NOMO-1 treated with DMSO at 0.1 percent for 48 hours (cell line): ENCODE data around the gene MYL5.
A peak's percentile ranks its signal among the peaks of the same experiment; 100 is the strongest.
"Not testable (repeated sequence)": the region's sequence is repeated elsewhere in the genome, so short reads cannot be mapped to it uniquely, and the experiment has no call there.

ENCODE experiments used
- DNase-seq: peaks from one replicate; lab custom pipeline; 2025; ENCODE audit not compliant: unreplicated experiment; lab: John Stamatoyannopoulos, UW

MYL5 gene

DNA sequence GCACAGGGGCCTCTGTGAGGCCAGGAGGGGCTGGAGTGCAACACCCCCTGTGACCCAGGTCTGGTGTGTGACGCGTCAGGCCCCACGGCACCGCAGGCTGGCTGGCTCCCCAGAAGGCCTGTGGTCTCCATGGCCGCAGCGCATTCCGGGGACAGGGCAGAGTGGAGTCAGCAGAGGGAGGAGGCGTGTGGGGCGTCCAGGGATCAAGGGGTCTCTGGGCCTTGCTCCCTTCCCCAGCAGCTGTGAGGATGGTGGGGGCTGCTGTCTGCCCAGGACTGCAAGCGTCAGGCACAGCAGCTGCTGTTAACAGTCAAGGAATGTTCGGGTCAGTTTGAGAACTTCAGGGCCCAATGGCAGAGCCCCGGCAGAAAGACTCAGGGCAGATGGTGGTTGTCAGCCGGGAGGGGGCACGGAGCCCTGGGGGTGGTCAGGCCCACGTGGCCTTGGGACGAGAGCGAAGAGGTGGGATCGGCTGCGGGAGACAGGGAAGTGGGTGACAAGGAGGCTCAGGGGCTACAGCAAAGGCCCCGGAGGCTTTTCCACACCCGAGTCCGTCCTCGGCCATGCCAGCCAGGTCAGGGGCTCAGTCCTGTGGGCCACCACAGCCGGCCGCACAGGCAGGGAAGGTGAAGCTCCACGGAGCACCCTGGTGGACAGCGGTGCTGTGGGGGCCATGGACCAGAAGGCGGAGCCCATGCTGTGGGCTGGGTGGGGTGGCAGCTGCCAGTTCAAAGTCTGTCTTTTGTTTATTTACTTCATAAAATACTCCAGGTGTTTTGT, 49.6 kb downstream of the MYL5 start:
- no peak for DNase-seq

DNA sequence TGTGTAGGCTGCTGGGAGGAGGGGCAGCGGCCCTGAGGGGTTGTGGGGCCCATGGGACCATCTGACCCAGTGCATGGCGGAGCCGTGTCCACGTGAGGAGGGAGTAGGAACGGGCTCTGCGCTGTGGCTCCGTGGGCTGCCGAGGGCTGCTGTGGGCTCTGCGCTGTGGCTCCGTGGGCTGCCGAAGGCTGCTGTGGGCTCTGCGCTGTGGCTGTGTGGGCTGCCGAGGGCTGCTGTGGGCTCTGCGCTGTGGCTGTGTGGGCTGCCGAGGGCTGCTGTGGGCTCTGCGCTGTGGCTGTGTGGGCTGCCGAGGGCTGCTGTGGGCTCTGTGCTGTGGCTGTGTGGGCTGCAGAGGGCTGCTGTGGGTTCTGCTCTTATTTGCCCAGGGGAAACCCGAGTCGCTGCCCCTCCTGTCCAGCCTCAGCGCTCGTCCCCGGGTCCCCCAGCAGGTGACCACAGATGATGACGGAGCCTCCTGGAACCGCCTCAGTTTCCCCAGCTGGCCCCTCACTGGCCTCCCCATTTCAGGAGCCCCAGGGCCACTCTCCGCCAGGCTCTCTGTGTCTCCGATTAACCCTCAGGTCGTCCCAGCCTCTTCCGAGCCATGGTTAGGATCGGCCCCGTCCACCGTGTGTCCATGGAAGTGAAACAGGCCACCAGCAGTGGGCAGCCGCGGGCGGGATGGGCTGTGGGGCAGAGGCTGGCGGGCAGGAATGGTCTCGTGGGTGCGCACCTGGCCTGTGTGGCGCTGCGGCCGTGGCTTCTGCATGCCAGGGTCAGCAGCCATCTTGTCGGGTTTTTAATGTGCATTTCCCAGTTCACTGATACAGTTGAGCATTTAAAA, 51.3 kb downstream of the MYL5 start:
- DNase-seq, result no peak

DNA sequence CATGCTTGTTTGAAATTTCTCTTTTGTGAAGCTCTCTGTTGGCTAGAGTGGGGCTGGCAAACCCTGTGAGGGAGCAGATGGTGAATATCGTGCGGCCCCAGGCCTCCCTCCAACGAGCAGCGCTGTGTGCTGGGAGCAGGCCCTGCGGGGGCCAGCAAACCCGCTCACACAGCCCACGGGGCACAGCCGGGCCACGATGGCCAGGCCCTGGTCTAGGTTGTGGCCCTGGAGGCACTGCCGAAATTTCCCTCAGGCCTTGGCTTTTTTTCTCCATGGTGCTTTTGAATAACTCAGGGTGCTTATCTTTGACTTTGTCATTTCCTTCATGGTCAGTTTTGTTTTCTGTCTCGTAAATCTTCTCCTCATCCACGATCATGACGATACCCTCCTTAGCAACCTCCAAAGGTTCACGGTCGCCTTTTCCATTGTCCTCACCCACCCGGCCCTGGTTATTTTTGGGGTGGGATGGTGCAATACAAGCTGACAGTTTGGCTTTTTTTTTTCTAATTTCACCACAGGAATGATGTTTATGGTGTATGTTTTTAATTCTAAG, 52.0 kb downstream of the MYL5 start:
- DNase-seq, result peak; percentile 47

DNA sequence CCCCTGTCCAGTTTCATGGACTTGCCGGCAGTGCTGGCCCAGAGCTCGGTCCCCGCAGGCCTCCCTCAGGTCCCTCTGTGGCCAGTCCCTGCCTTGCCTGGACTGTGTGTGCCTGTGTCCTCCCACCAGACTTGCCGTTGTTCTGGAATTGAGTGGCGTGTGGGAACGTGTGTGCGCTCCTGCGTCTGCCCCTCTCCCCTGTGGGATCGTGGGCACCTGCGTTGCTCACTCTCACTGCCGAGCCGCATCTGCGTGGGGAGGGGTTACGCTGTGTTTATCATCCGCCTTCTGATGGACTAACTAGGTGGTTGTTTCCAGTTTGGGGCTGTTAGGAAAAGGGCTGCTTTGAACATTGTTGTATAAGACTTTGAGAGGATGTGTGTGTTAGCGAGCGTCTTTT, 52.5 kb downstream of the MYL5 start:
- DNase-seq, result no peak

DNA sequence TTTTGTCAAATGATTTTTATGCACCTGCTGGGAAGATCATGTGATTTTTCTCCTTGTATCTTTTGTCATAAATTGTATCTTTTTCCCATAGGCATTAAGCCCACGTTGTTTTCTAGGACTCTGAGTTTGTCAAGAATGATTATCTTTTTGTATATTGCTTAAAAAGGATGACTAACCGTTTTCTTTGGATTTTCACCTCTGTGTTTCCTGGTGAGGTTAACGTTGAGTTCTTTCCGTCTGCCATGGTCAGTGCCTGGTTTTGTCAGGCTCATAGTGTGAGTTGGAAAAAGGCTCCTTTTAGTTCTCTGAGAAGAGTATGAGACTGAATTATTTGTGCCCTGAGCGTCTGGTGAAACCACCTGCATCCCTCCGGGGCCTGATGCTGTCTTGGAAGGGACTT, 53.2 kb downstream of the MYL5 start:
- no peak for DNase-seq

DNA sequence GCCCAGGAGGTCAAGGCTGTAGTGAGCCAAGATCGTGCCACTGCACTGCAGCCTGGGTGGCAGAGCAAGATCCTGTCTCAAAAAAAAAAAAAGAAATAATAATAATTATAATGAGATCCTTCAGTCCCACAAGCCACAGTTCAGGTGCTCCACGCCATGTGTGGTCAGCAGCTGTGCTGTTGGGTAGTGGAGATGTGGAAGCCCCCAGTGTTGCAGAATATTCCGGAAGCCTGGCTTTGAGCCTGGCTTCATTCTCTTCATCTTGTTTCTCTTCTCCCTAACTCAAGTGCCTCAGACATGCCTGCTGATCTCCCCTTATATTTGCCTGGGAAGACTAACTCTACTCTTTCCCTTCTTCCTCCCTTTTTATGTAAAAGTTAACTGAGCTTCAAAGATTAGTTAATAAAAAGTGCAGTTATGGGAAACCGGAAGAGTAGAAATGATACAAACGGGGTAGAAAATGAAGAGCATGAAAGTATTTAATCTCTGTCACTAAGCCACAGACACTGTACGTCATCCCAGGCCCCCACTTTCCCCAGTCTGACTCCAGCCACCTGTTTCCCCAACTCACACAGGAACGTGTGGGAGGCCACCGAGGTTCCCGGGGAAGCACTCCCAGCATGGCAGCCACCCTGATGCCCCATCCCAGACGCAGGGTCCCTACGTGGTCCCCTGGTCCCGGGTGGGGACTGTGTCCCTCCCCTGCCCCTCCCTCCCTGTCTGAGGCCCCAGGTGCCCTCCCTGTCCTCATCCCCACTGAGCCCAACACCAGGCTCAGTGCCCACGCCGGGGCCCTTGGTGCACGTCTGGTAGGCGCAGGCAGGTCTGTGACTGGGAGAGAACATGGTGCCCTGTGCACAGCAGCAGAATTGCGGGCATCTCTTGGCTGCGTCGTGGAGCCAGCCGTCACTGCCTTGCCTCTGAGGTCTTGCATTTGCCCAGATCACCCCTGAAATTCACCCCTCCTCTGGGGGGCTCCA, 55.3 kb downstream of the MYL5 start:
- no peak for DNase-seq

DNA sequence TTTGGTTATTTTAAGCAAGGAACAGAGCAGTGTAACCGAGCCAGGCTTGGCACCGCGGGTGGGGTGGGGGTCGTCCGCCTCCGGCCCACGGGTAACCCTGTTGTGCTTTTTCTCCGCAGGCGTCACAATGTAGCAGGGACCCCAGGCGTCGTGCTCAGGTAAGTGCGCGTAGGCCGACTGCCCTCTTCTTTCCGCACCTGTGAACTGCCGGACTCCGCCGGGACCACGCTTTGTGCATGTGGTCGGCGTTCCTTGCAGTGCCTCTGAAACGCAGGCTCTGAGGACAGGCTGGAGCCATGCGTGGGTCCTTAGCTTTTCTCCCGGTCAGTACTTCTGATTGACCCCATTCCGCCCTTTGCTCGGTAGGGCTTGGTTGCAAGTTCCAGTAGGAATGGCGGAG, 56.2 kb downstream of the MYL5 start:
- DNase-seq, result no peak

DNA sequence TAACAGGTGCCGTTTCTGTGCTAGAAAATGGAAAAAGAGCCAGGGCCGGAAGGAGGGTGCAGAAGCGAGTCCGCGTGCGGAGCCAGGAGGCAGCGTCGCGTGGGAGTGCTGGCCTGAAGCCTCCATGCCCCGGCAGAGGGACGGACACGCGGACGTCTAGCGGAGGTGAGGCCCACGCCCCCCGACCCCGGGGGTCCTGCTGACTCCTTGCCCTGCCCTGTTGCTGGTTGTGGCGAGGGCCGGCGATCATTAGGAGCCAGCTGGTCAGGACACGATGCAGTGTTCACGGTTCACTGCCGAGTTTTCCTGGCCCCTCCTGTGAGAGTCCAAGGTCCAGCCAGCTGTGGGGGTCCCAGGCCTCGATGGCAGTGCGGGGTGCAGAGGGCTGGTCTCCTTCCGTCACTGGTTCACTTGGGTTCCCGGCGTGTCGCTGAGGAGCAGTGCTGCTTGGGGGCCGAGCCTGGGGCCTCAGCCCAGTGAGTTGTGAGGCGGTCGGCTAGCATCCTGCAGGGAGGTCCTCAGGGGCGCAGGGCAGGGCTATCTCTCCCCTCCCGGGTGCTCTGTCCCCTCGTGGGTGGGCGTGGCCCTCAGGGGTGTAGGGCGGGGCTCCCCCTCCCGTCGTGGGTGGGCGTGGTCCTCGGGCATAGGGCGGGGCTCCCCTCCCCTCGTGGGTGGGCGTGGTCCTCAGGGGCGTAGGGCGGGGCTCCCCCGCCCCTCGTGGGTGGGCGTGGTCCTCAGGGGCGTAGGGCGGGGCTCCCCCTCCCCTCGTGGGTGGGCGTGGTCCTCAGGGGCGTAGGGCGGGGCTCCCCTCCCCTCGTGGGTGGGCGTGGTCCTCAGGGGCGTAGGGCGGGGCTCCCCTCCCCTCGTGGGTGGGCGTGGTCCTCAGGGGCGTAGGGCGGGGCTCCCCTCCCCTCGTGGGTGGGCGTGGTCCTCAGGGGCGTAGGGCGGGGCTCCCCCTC, 56.9 kb downstream of the MYL5 start:
- DNase-seq, result not testable (repeated sequence)
